GM21360 (cell line): ENCODE results near the gene TMEM120A.

Source experiments
- ATAC-seq: cut with Tn5 transposase; IDR thresholded peaks from one replicate; pipeline ENCODE4 v1.9.1; 2021; ENCODE audit warnings: mild to moderate bottlenecking, moderate library complexity; ENCODE audit not compliant: unreplicated experiment

Gene TMEM120A

GRCh38 chr7:75981453-75982305 lies 12.7 kb downstream of the TMEM120A start:
- no peak for ATAC-seq

DNA sequence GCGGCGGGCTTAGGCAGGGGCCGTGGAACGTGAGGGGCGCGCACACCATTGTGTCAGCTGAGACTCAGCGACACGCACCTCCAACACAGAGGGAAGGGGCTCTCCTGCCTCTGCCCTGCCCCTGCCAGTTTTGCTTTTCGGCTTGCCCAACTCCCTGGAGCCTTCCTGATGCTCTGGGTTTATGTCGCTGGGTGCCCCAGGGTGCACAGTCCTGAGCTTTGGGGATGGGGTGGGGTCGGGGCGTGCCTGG lies 13.3 kb downstream of the TMEM120A start:
- no peak for ATAC-seq

DNA sequence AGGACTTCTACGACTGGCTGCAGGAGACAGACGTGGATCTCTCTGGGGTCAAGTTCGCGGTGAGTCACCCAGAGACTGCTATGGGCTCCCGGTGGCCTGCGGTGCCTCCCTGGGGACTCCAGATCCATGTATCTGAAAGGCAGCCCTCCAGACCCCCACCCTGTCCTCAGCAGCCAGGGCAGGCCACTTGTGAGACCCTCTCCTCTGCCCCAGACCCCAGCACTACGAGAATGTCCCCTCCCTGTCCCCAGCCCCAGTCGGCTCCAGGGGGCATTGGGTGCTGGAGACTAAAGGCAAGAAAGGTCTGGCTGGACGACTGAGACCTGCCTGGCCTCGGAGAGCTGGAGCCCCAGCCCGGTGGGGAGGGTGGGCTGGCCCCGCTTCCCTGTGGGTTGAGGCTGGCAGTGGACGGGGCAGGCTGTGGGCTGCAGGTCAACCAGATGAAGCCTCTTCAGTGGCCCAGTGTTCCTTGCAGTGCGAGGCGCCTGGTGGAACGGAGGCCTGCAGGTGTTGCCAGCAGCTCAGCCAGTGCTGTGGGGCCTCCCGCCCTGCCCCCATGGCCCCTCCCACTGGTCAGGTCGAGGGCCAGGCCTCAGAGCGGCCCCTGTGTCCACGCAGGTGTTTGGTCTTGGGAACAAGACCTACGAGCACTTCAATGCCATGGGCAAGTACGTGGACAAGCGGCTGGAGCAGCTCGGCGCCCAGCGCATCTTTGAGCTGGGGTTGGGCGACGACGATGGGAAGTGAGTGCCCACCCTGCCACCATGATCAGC lies 13.8 kb downstream of the TMEM120A start:
- no peak for ATAC-seq

- no peak for ATAC-seq
These were observed 14.5 kb downstream of the TMEM120A start for GRCh38 chr7:75979759-75980429.

DNA sequence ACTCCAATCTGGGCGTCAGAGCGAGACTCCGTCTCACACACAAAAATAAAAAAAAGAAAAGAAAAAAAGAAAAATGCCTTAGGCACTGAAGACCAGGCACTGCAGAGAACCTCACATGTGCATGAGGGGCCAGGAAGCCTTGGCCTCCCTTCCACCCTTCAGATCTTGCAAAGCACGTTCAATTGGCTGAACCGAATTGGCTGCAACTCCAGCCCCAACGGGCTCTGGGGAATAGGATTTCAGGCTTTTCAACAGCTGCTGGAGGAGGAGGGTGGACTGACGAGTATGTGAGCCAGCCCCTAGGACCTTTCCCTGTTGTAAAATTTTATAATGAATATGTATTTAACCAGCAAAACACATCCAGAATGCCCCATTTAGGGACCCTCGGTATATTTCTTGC lies 16.7 kb downstream of the TMEM120A start:
- ATAC-seq, result no peak

DNA sequence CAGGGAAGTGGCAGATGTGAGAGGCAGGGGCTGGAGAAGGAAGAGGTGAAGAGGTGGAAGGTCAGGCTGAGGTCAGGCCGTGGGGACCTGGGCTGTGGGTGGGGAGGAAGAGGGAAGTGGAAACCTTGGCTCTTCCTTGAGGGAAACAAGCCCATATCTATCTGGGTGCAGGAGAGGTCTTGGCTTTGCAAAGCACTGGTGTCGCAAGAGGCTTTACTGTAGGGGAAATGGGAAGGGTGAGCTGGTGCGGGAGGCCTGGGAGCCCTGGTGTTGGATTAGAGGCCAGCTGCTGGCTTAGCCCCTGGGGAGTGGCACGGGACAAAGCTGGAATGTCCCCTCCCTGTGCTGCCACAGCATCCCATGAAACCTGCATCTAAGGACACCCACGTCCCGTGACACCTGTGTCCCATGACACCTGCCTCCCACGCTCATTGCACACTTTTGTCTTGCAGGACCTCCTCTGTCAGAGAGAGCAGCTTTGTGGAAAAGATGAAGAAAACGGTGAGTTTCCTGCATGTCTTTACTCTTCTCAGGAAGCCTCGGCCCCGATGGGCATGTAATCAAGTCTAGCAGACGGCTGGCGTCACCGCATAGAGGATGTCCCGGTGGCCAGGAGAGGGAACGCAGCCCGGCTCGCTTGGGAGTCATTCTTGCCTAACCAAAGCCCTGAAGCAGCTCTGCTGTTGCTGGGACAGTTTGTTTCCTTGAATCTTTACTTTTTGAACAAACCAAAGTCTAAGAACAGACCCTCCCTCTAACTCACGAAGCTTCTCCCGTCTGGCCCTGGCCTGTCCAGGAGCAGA lies 22.2 kb downstream of the TMEM120A start:
- ATAC-seq, result no peak

GRCh38 chr7:75971309-75971960 lies 23.0 kb downstream of the TMEM120A start:
- no peak for ATAC-seq

DNA sequence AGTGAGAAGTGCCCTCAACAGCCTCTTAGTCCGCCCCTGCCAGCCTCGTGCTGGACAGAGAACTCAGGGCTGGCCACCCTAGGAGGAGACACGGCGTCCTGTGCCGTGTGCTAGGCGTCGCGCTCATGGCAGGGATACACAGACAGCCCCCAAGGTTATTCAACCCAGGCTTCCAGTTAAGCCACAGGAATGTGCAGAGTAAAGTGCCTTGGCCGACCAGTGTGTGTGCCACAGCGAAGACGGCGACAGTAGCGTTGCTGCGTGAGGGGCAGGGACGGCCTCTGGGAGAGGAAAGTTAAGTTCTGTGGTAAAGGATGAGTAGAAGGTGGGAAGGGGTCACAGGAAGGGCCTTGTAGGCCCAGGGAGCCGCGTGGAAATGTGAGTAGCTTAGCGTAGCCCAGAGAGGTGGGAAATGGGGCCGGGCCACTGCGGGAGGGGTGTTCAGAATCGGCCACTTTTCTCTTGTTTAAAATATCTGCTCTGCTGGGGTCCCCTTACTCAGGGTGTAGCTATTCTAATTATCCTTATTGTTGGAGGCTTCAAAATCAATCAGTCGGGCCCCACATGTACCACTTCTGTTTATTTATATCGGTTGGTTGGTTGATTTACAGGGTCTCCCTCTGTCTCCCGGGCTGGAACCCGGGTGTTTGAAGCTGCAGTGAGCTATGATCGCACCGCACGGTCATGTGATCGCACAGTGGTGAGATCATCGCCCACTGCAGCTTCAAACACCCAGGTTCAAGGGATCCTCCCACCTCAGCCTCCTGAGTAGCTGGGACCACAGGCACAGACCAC lies 24.5 kb downstream of the TMEM120A start:
- ATAC-seq, result no peak

DNA sequence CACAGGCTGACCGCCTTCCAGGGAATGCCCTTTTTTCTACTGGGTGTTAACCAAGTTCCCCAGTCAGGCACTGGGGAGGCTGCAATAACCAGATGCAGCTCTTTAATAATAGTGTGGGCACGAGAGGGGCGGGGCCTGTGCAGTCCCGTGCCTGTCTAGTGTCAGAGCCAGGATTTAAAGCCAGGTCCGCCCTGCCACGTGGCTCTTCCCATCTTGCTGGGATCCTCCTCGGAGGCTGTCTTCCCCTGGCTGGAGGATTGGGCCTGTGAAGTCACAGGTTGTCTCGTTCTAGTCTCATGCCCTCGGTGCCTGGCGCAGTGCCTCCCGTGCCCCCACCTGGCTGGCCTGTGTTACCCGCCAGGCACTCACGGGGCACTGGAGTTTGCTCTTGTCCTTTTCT lies 25.2 kb downstream of the TMEM120A start:
- no peak for ATAC-seq

GRCh38 chr7:75968561-75969001 lies 25.8 kb downstream of the TMEM120A start:
- no peak for ATAC-seq

GRCh38 chr7:75968012-75968411 lies 26.4 kb downstream of the TMEM120A start:
- ATAC-seq, result no peak

GRCh38 chr7:75967487-75967997 lies 26.9 kb downstream of the TMEM120A start:
- no peak for ATAC-seq

DNA sequence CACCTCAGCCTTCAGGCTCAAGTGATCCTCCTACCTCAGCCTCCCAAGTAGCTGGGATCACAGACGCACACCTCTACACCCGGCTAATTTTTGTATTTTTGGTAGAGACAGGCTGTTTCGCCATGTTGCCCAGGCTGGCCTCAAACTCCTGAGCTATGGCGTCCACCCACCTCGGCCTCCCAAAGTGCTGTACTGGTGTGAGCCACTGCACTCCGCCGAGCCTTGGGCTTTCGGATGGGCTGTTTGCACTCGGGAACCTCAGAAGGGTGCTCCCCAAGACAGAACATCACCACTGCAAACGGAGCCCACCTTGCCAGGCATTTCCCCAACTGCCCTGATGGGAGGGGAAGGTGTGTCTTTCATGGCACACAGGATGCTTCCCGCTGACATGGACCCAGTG lies 27.3 kb downstream of the TMEM120A start:
- no peak for ATAC-seq

DNA sequence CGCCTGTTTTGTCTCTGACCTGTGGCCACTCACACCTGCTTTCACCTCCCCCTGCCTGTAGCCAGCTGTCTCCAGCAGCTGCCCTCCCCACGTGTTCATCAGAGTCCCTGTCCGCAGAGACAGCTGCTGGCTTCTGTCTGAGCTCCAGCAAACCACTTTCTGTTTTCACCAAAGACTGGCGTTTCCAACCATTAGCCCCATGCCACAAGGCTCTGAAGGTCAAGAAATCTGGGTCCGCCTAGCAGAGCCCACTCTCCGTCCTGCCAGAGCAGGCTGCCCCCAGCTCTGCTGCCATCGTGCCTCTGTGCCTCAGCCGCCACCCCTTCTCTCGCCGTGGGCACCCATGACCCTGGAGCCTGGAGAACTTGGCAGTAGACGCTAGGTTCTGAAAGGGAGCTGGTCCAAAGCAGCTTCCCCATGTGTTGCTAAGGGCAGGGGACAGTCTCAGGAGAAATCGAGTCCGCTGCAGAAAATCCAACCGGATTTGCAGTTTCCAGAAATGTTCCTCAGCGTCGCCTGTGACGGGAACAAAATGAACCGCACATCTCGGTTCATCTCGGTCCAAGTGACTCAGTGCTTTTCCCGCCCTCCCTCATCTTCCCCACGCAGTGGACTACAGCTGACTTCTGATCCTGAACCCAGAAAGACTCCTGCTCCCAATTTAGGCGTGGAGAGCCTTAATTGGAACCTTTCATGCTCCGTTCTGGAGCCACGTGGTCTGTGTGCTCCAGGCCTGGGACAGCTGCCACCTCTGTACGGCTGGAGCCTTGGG lies 28.0 kb downstream of the TMEM120A start:
- ATAC-seq, result no peak

DNA sequence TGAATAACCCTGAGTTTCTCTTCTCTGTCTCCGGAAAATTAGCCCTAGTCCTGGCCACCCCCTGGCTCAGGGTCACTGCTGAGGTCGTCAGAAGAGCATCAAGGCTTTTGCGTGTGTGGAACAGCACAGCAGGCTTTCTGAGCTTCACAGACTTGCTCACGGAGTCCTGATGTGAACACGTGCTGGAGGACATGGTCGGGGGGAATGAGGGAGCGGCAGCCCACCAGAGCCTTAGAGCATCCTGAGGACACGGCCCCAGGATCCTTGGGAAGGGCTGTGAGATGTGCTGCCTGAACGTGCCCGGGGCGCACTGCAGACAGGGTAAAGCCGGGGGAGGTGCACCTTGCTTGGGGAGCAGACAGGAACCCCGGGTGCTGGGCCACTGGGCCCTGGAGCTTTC lies 28.8 kb downstream of the TMEM120A start:
- no peak for ATAC-seq

DNA sequence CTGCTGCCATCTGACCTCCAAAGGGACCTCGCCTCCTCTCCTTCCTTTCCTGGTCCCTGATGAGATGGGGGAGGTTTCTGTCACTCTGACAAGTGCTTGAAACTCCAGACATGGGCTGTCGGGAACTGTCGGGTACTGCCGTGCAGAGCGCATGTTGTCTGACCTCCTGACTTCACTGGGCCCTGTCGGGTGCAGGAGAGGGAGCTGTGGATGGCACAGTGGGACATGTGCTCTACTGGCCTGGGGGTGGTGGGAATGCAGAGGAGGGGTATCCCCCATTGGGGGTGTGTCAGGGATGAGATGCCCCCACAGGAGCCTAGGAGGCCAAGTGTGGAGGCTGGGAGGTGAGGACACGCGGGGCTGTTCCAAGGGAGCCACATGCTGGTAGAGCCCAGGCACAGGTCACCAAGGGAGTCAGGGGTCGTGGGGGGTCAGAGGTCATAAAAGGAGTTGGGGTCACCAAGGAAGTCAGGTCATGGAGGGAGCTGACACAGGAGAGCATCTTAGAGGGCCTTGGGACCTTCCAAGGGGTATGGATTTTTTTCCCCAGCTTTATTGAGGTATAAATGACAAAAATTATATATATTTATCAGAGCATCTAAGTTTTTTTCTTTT lies 30.9 kb downstream of the TMEM120A start:
- ATAC-seq, result no peak

GRCh38 chr7:75962607-75963380 lies 31.6 kb downstream of the TMEM120A start:
- no peak for ATAC-seq

DNA sequence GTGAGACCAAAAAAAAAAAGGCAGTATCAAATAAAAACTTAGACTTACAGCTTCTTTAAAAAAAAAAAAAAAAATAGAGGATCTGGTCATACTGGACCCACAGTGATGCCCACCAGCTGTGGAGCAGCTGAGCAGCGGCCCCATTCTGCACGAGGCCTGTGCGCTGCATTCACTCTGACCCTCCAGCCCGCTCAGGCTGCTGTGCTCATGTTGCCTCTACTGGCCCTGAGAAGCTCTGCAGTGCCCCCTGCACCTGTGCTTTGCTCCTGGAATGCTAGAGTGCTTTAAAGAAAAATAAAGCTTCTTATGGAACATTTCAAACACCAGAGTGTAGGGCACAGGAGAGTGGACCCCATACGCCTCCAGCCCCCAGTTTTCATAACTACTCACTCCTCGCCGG lies 33.2 kb downstream of the TMEM120A start:
- no peak for ATAC-seq
